Measurements from ENCODE around the gene LOXL1. TPM values are rescaled to one million over a fixed set of nuclear protein-coding genes. Genes with fewer than 3 reads are reported as not detected.

The LOXL1 gene
- total RNA-seq, 1 donor from 2014 or later: 163 TPM

DNA sequence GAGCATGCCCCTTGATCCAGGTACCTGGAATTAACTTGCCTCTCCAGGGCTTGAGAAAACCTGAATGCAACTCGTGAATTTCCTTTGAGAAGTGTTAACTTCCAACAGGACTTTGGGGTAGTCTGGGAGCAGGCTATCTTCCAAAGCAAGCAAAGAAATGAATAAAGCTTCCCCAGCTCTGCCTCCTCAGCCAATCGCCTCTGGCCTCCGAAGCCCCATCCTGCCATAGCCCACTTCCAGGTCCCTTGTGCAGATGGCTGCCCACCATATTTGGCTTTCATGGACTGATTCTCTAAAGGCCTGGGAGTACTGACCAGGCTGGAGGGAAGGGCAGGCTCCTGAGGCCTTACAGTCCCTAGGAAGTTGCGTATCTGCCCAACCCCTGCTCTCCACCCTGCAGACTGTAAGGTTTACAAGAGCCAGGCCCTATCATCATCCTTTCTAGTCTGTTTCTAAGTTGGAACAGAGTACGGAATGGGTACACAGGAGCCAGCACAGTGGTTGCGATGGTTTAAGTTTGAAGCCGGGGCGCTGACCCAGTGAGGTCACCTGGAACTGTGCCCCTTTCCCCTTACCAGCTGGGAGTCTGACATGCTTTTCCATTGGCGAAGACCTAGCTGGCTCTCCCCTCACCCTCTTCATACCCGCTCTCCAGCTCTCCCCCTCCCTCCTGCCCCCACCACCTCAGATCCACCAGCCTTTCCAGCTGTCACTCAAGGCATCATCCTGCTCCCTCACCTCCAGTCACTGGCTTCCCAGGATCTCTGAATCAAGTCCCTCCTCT, 67.1 kb downstream of the LOXL1 start:
- no peaks in the 10 kb centered on the region for H3K36me3 Mint-ChIP-seq (ENCODE audit: unreplicated experiment)
- DNase-seq: no peak
- H3K4me3 Mint-ChIP-seq (ENCODE audit: unreplicated experiment): peak overlapping the region; percentile 98
- peaks cover 5% of the 10 kb centered on the region for H3K27me3 Mint-ChIP-seq (ENCODE audit: unreplicated experiment)
- peak overlapping the region; percentile 95 for H3K27ac Mint-ChIP-seq (ENCODE audit: unreplicated experiment)
- TF ChIP-seq, protein P1, sequence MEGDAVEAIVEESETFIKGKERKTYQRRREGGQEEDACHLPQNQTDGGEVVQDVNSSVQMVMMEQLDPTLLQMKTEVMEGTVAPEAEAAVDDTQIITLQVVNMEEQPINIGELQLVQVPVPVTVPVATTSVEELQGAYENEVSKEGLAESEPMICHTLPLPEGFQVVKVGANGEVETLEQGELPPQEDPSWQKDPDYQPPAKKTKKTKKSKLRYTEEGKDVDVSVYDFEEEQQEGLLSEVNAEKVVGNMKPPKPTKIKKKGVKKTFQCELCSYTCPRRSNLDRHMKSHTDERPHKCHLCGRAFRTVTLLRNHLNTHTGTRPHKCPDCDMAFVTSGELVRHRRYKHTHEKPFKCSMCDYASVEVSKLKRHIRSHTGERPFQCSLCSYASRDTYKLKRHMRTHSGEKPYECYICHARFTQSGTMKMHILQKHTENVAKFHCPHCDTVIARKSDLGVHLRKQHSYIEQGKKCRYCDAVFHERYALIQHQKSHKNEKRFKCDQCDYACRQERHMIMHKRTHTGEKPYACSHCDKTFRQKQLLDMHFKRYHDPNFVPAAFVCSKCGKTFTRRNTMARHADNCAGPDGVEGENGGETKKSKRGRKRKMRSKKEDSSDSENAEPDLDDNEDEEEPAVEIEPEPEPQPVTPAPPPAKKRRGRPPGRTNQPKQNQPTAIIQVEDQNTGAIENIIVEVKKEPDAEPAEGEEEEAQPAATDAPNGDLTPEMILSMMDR (IDR thresholded peaks at IDR 0.05; ENCODE audit: partially characterized antibody, unreplicated experiment): no peak
- peaks cover 1% of the 10 kb centered on the region for H3K9me3 Mint-ChIP-seq (ENCODE audit: unreplicated experiment)
- H3K4me1 Mint-ChIP-seq (ENCODE audit: low read depth, unreplicated experiment): peaks cover 8% of the 10 kb centered on the region

DNA sequence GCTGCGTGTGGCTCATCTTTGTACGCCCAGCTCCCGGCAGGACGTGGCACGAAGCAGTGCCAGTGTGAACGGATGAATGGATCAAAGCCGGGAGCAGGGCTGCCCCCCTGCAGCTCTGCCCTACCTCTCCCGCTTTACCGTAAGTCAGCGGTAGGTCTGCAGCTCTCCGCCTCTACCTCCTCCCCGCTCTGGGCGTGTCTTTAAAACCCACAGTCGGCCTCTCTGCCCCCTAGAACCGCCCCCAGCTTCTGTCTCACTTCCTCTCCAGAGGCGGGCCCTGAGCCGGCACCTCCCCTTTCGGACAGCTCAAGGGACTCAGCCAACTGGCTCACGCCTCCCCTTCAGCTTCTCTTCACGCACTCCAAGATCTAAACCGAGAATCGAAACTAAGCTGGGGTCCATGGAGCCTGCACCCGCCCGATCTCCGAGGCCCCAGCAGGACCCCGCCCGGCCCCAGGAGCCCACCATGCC, 68.2 kb downstream of the LOXL1 start, which contains the start of gene PML:
Gene PML (plus strand): TSS at position 304 of the 471 bp plus-strand sequence. CDS start 97 bp downstream, at position 401.
- H3K4me1 Mint-ChIP-seq (ENCODE audit: low read depth, unreplicated experiment): peaks cover 8% of the 10 kb centered on the region
- peaks cover 5% of the 10 kb centered on the region for H3K27me3 Mint-ChIP-seq (ENCODE audit: unreplicated experiment)
- TF ChIP-seq, protein P1 (IDR thresholded peaks at IDR 0.05; ENCODE audit: partially characterized antibody, unreplicated experiment): no peak
- no peaks in the 10 kb centered on the region for H3K36me3 Mint-ChIP-seq (ENCODE audit: unreplicated experiment)
- H3K9me3 Mint-ChIP-seq (ENCODE audit: unreplicated experiment): peaks cover 1% of the 10 kb centered on the region
- peak within 1 kb of the TSS; percentile 98 for H3K4me3 Mint-ChIP-seq (ENCODE audit: unreplicated experiment)
- DNase-seq: peak; percentile 93
- H3K27ac Mint-ChIP-seq (ENCODE audit: unreplicated experiment): peak within 1 kb of the TSS; percentile 95

DNA sequence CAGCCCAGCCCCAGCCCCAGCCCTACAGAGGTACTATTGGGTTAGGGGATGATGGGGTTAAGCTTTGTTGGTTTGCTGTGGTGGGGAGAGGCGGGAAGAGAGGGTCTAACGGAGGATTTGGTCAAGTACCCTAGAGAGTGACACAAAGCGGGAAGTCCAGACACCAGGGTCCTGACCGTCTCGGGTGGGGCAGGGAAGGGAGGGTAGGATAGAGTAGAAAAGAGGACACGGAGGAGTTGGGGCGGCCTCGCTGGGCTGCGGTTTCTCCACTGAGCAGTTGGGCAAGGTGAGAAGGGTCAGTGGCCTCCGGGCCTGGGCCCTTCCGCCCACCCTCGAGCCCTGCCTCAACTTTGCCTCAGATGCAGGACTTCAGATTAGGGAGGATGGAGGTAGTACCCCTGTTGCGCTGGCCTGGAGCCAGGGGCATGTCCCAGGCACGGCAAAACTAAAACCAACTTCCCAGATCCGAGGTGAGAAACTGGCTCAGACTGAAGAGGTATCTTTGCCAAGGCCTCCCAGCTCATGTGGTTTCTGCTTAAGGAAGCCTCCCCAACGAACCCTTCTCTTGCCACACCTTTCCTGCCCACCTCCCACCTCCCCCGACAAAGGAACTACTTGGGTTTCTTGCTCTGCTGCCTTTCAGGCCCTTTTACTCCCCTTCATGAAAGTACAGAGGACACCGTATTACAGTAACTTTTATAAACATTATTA, 68.8 kb downstream of the LOXL1 start:
- Mint-ChIP-seq H3K9me3 (ENCODE audit: unreplicated experiment) (peaks cover 1% of the 10 kb centered on the region), H3K27ac (ENCODE audit: unreplicated experiment) (no peak overlapping the region), H3K36me3 (ENCODE audit: unreplicated experiment) (no peaks in the 10 kb centered on the region), H3K4me3 (ENCODE audit: unreplicated experiment) (peak overlapping the region; percentile 98), H3K4me1 (ENCODE audit: low read depth, unreplicated experiment) (peaks cover 8% of the 10 kb centered on the region), H3K27me3 (ENCODE audit: unreplicated experiment) (peaks cover 5% of the 10 kb centered on the region)
- TF ChIP-seq, protein P1 (IDR thresholded peaks at IDR 0.05; ENCODE audit: partially characterized antibody, unreplicated experiment): no peak
- no peak for DNase-seq

DNA sequence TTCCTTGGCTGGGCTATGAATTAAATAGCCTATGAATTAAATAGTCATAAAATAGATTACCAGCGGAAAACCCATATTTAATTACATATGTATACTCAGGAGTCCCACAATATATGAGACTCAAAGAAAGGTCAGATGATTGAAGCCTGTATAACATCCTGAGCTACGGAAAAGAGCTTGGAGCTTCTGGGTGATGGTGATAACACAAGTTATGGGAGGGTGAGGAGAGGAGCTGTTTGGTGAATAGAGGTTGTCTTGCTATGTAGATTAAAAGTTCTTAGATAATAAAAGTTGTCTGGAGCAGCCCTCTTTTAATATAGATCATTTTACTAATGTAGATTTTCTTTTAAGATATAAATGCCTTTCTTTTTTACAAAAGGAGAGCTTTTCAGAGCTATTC, 70.0 kb downstream of the LOXL1 start:
- peaks cover 8% of the 10 kb centered on the region for H3K4me1 Mint-ChIP-seq (ENCODE audit: low read depth, unreplicated experiment)
- H3K4me3 Mint-ChIP-seq (ENCODE audit: unreplicated experiment): peak overlapping the region; percentile 98
- peaks cover 1% of the 10 kb centered on the region for H3K9me3 Mint-ChIP-seq (ENCODE audit: unreplicated experiment)
- H3K36me3 Mint-ChIP-seq (ENCODE audit: unreplicated experiment): no peaks in the 10 kb centered on the region
- H3K27ac Mint-ChIP-seq (ENCODE audit: unreplicated experiment): no peak overlapping the region
- no peak for DNase-seq
- TF ChIP-seq, protein P1 (IDR thresholded peaks at IDR 0.05; ENCODE audit: partially characterized antibody, unreplicated experiment): no peak
- H3K27me3 Mint-ChIP-seq (ENCODE audit: unreplicated experiment): peaks cover 2% of the 10 kb centered on the region
